Measurements from ENCODE around the gene SMAP1.
A peak's percentile ranks its signal among the peaks of the same experiment; 100 is the strongest.
"Not testable (repeated sequence)": the region's sequence is repeated elsewhere in the genome, so short reads cannot be mapped to it uniquely, and the experiment has no call there.

SMAP1 gene

DNA sequence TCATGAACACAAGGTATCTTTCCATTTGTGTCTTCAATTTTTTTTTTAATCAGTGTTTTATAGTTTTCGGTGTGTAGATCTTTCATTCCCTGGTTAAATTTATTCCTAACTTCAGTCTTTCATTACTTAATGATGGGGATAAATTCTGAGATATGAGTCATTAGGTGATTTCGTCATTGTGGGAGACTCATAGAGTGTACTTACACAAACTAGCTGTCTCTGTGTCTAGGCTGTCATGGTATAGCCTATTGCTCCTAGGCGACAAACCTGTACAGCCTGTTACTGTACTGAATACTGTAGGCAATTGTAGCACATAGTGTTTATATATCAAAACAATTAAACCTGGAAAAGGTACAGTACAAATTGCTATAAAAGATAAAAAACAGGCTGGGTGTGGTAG is 42.1 kb downstream of the SMAP1 start:
- H3K4me3 ChIP-seq (ENCODE audit: low read length) = no peak overlapping the region
- peaks cover 6% of the 10 kb centered on the region for H3K4me1 ChIP-seq (ENCODE audit: insufficient read depth, low read length)
- H3K9me3 ChIP-seq (ENCODE audit: insufficient read depth, low read depth, low read length) = peaks cover 11% of the 10 kb centered on the region
- H3K36me3 ChIP-seq (ENCODE audit: insufficient read depth, low read length) = no peaks in the 10 kb centered on the region
- no peaks in the 10 kb centered on the region for H3K27me3 ChIP-seq (ENCODE audit: insufficient read depth, low read length)
- no peak overlapping the region for H3K9ac ChIP-seq (ENCODE audit: low read depth, low read length)
- H3K27ac ChIP-seq (ENCODE audit: low read depth, low read length) = no peak overlapping the region
- 98% methylated on average over 2 of the region's 3 CpGs for WGBS

DNA sequence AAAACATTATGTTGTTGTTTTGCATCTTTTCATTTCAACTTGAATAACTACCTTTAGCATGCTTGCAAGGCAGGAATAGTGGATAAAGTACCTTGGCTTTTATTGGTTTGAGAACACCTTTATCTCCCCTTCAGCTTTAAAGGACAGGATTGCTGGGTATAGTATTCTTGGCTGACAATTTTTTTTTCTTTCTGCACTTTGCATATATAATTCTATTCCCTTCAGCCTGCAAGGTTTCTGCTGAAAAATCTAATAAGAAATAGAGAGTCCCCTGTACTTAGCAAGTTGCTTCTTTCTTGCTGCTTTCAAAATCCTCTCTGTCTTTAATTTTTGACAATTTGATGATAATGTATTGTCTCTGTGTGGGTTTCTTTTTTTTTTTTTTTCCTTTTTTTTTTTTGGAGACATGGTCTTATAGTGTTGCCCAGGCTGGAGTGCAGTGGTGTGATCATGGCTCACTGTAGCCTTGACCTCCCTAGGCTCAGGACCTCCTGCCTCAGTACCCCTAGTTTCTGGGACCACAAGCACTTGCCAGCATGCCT is 47.1 kb downstream of the SMAP1 start:
- Histone ChIP-seq H3K9me3 (ENCODE audit: insufficient read depth, low read depth, low read length) (peaks cover 17% of the 10 kb centered on the region), H3K36me3 (ENCODE audit: insufficient read depth, low read length) (no peaks in the 10 kb centered on the region), H3K4me1 (ENCODE audit: insufficient read depth, low read length) (no peaks in the 10 kb centered on the region)

DNA sequence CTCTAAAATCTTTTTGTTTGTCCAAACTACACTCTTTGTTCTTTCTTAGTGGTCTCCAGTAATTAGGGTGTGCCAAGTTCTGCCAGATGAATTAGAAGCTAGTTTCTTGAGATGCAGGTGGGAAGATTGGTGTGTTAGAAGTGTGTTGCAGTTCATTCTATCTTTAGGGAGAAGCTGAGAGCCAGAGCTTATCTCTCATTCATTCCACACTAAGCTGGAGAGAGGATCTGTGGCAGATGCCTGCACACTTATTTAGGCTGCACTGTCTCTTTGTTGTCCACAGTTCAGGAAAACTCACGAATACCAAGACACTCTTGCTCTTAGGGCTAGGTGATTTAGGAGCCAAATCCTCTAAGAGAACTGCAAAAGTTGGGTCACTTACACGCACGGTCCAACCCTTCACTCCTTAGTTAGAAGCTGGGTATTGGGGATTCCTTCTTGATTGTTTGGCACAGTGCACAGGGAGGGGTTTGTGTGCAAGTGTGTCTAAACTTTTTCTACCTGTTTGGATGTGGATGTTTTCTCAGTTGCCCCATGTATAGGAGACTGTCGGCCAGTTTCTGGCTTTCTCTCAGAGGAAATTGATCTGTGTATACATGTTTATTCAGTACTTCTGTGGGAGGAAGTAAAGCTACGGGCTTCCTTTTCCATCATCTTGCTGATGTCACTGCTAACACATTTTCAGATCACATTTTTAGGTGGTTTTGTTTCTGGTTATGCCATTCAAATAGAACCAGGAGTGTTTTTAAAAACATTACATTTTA is 49.5 kb downstream of the SMAP1 start:
- no peak overlapping the region for H3K4me3 ChIP-seq (ENCODE audit: low read length)
- no peaks in the 10 kb centered on the region for H3K4me1 ChIP-seq (ENCODE audit: insufficient read depth, low read length)
- H3K27me3 ChIP-seq (ENCODE audit: insufficient read depth, low read length) = no peaks in the 10 kb centered on the region
- WGBS = 97% methylated on average over 4 of the region's 5 CpGs
- no peaks in the 10 kb centered on the region for H3K36me3 ChIP-seq (ENCODE audit: insufficient read depth, low read length)
- H3K9ac ChIP-seq (ENCODE audit: low read depth, low read length) = no peak overlapping the region
- H3K27ac ChIP-seq (ENCODE audit: low read depth, low read length) = no peak overlapping the region
- peaks cover 17% of the 10 kb centered on the region for H3K9me3 ChIP-seq (ENCODE audit: insufficient read depth, low read depth, low read length)

More for the DNA sequence above, 47.1 kb downstream of the SMAP1 start:
- Histone ChIP-seq H3K27me3 (ENCODE audit: insufficient read depth, low read length) (no peaks in the 10 kb centered on the region), H3K27ac (ENCODE audit: low read depth, low read length) (no peak overlapping the region), H3K4me3 (ENCODE audit: low read length) (no peak overlapping the region), H3K9ac (ENCODE audit: low read depth, low read length) (no peak overlapping the region)

DNA sequence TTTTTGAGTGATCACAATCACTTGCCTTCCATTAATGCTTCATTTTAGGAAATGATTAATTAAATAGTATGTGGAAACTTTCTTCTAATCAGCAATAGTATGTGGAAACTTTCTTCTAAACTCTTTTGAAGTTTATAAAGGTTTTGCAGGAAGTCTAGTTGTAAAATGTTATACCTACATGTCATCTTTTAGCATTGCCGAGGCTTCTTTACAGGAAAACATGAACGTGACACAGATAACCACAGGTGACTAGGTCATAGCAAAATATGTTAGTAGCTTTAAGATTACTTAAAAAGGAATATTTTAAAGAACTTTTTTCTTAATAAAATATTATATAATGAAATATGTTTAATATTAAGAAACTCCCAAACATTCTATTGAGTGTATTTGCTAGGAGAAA is 56.8 kb downstream of the SMAP1 start:
- Histone ChIP-seq H3K9ac (ENCODE audit: low read depth, low read length) (no peak overlapping the region), H3K27me3 (ENCODE audit: insufficient read depth, low read length) (no peaks in the 10 kb centered on the region), H3K9me3 (ENCODE audit: insufficient read depth, low read depth, low read length) (no peaks in the 10 kb centered on the region), H3K4me1 (ENCODE audit: insufficient read depth, low read length) (peaks cover 15% of the 10 kb centered on the region), H3K27ac (ENCODE audit: low read depth, low read length) (no peak overlapping the region), H3K4me3 (ENCODE audit: low read length) (no peak overlapping the region), H3K36me3 (ENCODE audit: insufficient read depth, low read length) (no peaks in the 10 kb centered on the region)
- 83% methylated on average over 2 of the region's 2 CpGs for WGBS

DNA sequence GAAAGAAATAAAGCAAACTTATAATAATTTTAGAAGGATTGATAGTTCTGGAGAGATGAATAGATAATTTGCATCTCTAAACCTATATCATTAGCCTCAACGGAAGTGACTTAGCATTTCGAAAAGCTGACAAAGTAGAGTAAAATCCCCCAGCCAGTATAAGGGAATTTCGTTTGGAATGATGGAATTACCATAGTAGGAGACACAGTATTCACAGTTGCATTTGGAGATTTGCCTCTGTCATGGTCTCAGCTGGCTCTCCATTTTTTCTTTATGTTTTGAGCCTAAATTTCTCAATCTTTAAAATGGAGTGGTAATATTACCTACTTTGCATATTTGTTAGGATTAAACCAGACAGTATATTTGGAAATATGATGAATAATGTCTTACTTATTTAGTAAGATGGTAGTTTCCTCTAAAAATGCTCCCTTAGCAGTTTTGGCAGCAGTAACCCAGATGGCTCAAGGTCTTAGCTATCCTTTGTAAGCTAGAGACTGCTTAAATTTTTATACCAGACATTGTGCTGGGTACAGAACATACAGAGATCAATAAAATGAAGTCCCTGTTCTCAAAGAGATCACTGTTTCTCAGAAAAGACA is 58.2 kb downstream of the SMAP1 start:
- Histone ChIP-seq H3K27ac (ENCODE audit: low read depth, low read length) (peak overlapping the region; percentile 74), H3K27me3 (ENCODE audit: insufficient read depth, low read length) (no peaks in the 10 kb centered on the region), H3K4me1 (ENCODE audit: insufficient read depth, low read length) (peaks cover 15% of the 10 kb centered on the region), H3K4me3 (ENCODE audit: low read length) (no peak overlapping the region), H3K9ac (ENCODE audit: low read depth, low read length) (no peak overlapping the region; the same call in 1 of the 2 replicates), H3K9me3 (ENCODE audit: insufficient read depth, low read depth, low read length) (no peaks in the 10 kb centered on the region), H3K36me3 (ENCODE audit: insufficient read depth, low read length) (no peaks in the 10 kb centered on the region)
- 44% methylated on average over 2 of the region's 3 CpGs for WGBS

DNA sequence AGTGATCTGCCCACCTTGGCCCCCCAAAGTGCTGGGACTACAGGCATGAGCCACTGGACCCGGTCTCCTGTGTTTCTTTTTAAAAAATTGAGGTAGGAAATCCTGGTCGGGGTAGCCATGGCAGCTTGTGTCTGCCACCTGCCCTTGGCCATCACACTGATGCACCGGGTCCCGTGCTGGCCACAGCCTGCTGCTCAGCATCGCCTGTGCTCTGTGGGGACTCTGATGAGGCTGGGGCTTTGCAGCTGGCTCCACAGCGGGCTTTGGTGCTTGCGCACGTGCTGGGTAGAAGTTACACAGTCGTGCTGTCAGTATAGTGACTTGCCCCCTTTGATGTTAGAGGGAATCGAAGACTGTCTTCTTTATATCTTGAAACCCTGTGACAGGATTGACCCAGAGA is 66.7 kb downstream of the SMAP1 start:
- H3K9ac ChIP-seq (ENCODE audit: low read depth, low read length) = no peak overlapping the region
- WGBS = 95% methylated on average over 10 of the region's 10 CpGs
- H3K27ac ChIP-seq (ENCODE audit: low read depth, low read length) = no peak overlapping the region
- H3K36me3 ChIP-seq (ENCODE audit: insufficient read depth, low read length) = 0 out of 2 replicates have a peak, but pooled peaks cover 4% of the 10 kb centered on the region
- H3K4me3 ChIP-seq (ENCODE audit: low read length) = no peak overlapping the region
- H3K27me3 ChIP-seq (ENCODE audit: insufficient read depth, low read length) = no peaks in the 10 kb centered on the region
- H3K9me3 ChIP-seq (ENCODE audit: insufficient read depth, low read depth, low read length) = no peaks in the 10 kb centered on the region; the same call in 1 of the 2 replicates
- no peaks in the 10 kb centered on the region for H3K4me1 ChIP-seq (ENCODE audit: insufficient read depth, low read length)

DNA sequence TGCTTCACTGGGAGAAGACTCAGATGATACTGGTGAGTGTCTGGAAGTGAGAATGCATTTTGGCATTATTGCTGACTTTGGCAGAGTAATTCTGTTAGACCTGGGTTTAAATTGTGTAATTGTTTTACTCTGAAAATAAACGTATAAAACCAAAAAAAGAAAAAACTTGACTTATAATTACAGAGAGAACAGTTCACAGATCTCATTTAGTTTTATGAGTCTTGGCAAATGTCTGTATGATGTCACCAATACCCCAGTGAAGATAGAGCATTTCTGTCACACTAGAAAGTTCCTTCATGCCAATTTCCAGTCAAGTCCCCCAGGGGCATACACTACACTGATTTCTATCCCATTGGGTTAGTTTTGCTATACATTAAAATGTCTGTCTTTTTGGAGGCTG is 67.3 kb downstream of the SMAP1 start:
- H3K4me1 ChIP-seq (ENCODE audit: insufficient read depth, low read length) = no peaks in the 10 kb centered on the region
- H3K27me3 ChIP-seq (ENCODE audit: insufficient read depth, low read length) = no peaks in the 10 kb centered on the region
- H3K36me3 ChIP-seq (ENCODE audit: insufficient read depth, low read length) = 0 out of 2 replicates have a peak, but pooled peaks cover 7% of the 10 kb centered on the region
- H3K27ac ChIP-seq (ENCODE audit: low read depth, low read length) = no peak overlapping the region
- H3K4me3 ChIP-seq (ENCODE audit: low read length) = no peak overlapping the region
- H3K9ac ChIP-seq (ENCODE audit: low read depth, low read length) = no peak overlapping the region
- H3K9me3 ChIP-seq (ENCODE audit: insufficient read depth, low read depth, low read length) = peaks cover 6% of the 10 kb centered on the region; the same call in 1 of the 2 replicates
- no CpG with 5 or more reads among the region's 1 CpG for WGBS

DNA sequence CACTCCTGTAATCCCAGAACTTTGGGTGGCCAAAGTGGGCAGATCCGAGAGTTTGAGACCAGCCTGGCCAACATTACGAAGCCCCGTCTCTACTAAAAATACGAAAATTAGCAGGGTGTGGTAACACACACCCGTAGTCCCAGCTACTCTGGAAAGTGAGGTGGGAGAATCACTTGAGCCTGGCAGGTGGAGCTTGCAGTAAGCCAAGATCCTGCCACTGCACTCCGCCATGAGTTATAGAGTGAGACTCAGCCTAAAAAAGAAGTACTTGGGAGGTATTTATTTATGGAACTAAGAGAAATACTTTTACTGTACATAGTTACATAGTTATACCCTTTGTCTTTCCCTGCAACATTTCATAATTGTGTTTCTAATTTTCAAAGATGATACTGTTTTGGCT is 67.8 kb downstream of the SMAP1 start:
- WGBS = 94% methylated on average over 6 of the region's 6 CpGs
- no peaks in the 10 kb centered on the region for H3K4me1 ChIP-seq (ENCODE audit: insufficient read depth, low read length)
- peaks cover 12% of the 10 kb centered on the region; the same call in 1 of the 2 replicates for H3K36me3 ChIP-seq (ENCODE audit: insufficient read depth, low read length)
- H3K9me3 ChIP-seq (ENCODE audit: insufficient read depth, low read depth, low read length) = peaks cover 7% of the 10 kb centered on the region; the same call in 1 of the 2 replicates
- no peak overlapping the region for H3K9ac ChIP-seq (ENCODE audit: low read depth, low read length)
- no peak overlapping the region for H3K4me3 ChIP-seq (ENCODE audit: low read length)
- no peak overlapping the region for H3K27ac ChIP-seq (ENCODE audit: low read depth, low read length)
- H3K27me3 ChIP-seq (ENCODE audit: insufficient read depth, low read length) = no peaks in the 10 kb centered on the region

DNA sequence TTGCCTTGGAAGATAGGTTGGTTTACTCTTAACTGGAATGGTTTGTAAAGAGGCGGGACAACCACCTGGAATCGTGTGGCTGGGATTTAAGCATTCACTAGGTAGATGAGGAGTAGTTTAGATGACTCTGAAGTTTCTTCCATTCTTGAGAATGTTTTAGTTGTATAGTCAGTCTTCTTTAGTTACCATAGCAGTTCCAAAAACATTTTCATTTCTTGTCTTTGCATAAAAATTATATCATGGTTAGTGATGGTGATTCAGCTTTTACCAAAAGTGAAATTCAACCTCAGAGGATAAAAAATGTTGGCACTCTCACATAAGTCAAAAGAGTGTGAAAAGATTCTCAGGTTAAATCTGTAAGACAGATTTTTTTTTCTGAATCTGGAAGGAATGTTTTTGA is 70.3 kb downstream of the SMAP1 start:
- peaks cover 19% of the 10 kb centered on the region; the same call in 1 of the 2 replicates for H3K36me3 ChIP-seq (ENCODE audit: insufficient read depth, low read length)
- no peak overlapping the region for H3K4me3 ChIP-seq (ENCODE audit: low read length)
- H3K9me3 ChIP-seq (ENCODE audit: insufficient read depth, low read depth, low read length) = peaks cover 25% of the 10 kb centered on the region
- H3K9ac ChIP-seq (ENCODE audit: low read depth, low read length) = no peak overlapping the region
- H3K27ac ChIP-seq (ENCODE audit: low read depth, low read length) = no peak overlapping the region
- no peaks in the 10 kb centered on the region for H3K27me3 ChIP-seq (ENCODE audit: insufficient read depth, low read length)
- WGBS = 100% methylated on average over 2 of the region's 2 CpGs
- no peaks in the 10 kb centered on the region for H3K4me1 ChIP-seq (ENCODE audit: insufficient read depth, low read length)

DNA sequence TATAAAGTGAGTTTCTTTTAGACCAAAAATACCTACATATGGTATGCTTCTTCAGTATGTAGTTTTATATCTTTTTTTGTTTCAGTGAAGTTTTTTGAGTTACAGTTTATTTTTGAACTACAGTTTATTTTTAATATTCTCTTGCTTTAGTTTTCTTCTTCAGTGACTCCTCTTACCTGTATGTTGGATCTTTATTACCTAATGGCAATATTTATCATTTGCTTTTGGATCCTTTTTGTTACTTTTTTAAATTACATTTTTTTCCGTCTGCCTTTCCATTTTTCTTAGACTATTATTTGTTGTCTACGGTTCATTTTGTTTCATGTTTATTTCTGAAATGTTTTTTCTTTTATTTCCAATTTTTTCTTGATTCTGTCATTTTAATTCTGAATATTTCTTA is 71.9 kb downstream of the SMAP1 start:
- Histone ChIP-seq H3K27ac (ENCODE audit: low read depth, low read length) (no peak overlapping the region), H3K27me3 (ENCODE audit: insufficient read depth, low read length) (no peaks in the 10 kb centered on the region), H3K36me3 (ENCODE audit: insufficient read depth, low read length) (peaks cover 17% of the 10 kb centered on the region; the same call in 1 of the 2 replicates), H3K9me3 (ENCODE audit: insufficient read depth, low read depth, low read length) (peaks cover 25% of the 10 kb centered on the region), H3K4me1 (ENCODE audit: insufficient read depth, low read length) (no peaks in the 10 kb centered on the region), H3K4me3 (ENCODE audit: low read length) (no peak overlapping the region), H3K9ac (ENCODE audit: low read depth, low read length) (no peak overlapping the region)
- WGBS = no CpG with 5 or more reads among the region's 2 CpGs

DNA sequence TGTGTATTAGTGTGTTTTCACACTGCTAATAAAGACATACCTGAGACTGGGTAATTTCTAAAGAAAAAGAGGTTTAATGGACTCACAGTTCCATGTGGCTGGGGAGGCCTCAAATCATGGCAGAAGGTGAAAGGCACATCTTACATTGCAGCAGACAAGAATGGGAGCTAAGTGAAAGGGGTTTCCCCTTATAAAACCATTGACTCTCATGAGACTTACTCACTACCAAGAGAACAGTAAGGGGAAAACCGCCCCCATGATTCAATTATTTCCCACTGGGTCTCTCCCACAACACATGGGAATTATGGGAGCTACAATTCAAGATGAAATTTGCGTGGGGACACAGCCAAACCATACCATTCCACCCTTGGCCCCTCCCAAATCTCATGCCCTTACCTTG is 73.1 kb downstream of the SMAP1 start:
- H3K9ac ChIP-seq (ENCODE audit: low read depth, low read length); H3K4me1 ChIP-seq (ENCODE audit: insufficient read depth, low read length); H3K4me3 ChIP-seq (ENCODE audit: low read length); H3K27me3 ChIP-seq (ENCODE audit: insufficient read depth, low read length); H3K27ac ChIP-seq (ENCODE audit: low read depth, low read length): not testable (repeated sequence)
- WGBS = 99% methylated on average over 2 of the region's 2 CpGs
- Histone ChIP-seq H3K36me3 (ENCODE audit: insufficient read depth, low read length) (peaks cover 17% of the 10 kb centered on the region; the same call in 1 of the 2 replicates), H3K9me3 (ENCODE audit: insufficient read depth, low read depth, low read length) (peaks cover 25% of the 10 kb centered on the region)

Data from HUES64 (cell line).